Vagina (tissue), 2 donors: ENCODE data around the gene ANXA2R.

ENCODE experiments used
- POLR2A ChIP-seq, 2 donors: fragments of 450-650 bp; IDR thresholded peaks; one replicate each; pipeline ENCODE4 v1.6.1; 2017; ENCODE audit warnings: antibody characterized with exemption in 2 of 2, mild to moderate bottlenecking in 2 of 2, moderate library complexity in 2 of 2
- TF ChIP-seq, protein P1 (sequence below), 3 experiments: fragments of 450-650 bp in 2 of 3; fragments of 200-600 bp in 1 of 3; sonication (generic) in 1 of 3; IDR thresholded peaks; one replicate each; pipeline ENCODE4 v1.5.1; 2017 to 2019; ENCODE audit warnings: antibody characterized with exemption in 3 of 3, mild to moderate bottlenecking in 2 of 3, moderate library complexity in 2 of 3

DNA sequence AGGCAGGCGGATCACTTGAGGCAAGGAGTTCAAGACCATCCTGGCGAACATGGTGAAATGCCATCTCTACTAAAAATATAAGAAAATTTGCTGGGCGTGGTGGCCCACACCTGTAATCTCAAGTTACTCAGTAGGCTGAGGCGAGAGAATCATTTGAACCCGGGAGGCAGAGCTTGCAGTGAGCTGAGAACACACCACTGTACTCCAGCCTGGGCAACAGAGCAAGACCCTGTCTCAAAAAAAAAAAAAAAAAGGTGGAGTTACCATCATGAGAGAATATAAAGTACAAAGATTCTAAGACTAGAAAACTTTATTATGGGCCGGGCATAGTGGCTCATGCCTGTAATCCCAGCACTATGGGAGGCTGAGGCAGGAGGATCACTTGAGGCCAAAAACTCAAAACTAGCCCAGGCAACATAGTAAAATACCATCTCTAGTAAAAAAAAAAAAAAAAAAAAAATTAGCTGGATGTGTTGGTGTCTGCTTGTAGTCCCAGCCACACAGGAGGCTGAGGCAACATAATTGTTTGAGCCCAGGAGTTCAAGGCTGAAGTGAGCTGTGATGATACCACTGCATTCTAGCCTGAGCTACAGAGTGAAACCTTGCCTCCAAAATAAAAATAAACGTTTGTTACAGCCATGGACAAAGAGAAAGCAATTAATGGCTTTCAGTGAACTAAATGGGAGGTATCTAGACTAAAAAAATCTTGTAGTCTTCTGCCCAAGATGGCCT, 12.9 kb downstream of the ANXA2R start:
- TF ChIP-seq, protein P1, sequence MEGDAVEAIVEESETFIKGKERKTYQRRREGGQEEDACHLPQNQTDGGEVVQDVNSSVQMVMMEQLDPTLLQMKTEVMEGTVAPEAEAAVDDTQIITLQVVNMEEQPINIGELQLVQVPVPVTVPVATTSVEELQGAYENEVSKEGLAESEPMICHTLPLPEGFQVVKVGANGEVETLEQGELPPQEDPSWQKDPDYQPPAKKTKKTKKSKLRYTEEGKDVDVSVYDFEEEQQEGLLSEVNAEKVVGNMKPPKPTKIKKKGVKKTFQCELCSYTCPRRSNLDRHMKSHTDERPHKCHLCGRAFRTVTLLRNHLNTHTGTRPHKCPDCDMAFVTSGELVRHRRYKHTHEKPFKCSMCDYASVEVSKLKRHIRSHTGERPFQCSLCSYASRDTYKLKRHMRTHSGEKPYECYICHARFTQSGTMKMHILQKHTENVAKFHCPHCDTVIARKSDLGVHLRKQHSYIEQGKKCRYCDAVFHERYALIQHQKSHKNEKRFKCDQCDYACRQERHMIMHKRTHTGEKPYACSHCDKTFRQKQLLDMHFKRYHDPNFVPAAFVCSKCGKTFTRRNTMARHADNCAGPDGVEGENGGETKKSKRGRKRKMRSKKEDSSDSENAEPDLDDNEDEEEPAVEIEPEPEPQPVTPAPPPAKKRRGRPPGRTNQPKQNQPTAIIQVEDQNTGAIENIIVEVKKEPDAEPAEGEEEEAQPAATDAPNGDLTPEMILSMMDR (IDR thresholded peaks at IDR 0.05), result no peak
- TF ChIP-seq POLR2A (IDR thresholded peaks at IDR 0.05), result no peak
